Measurements from ENCODE around the gene FOXQ1. TPM values are rescaled to one million over a fixed set of nuclear protein-coding genes. Genes with fewer than 3 reads are reported as not detected.

Gene FOXQ1
- total RNA-seq, 2 donors from 2014 or later: 20.3 to 38.6 TPM

- WGBS: 70% methylated on average over 11 of the region's 11 CpGs
- intact Hi-C loops (cut with DNase I): no loop called here
- Histone ChIP-seq H3K4me3 (no peak overlapping the region), H3K36me3 (no peaks in the 10 kb centered on the region), H3K27ac (no peak overlapping the region), H3K4me1 (replicated peaks) (no peaks in the 10 kb centered on the region), H3K27me3 (replicated peaks; ENCODE audit: insufficient read depth) (no peaks in the 10 kb centered on the region), H3K9me3 (no peaks in the 10 kb centered on the region)
- DNase-seq (ENCODE audit: low spot score): no peak
- TF ChIP-seq POLR2A (IDR thresholded peaks at IDR 0.05) (no peak), CTCF (IDR thresholded peaks at IDR 0.05) (no peak), POLR2AphosphoS5 (IDR thresholded peaks at IDR 0.05) (no peak)
These were observed 40.7 kb upstream of the FOXQ1 start for GRCh38 chr6:1271071-1271763.

- H3K36me3 ChIP-seq: no peaks in the 10 kb centered on the region
- H3K9me3 ChIP-seq: no peaks in the 10 kb centered on the region
- no peaks in the 10 kb centered on the region for H3K27me3 ChIP-seq (replicated peaks; ENCODE audit: insufficient read depth)
- TF ChIP-seq POLR2AphosphoS5 (IDR thresholded peaks at IDR 0.05): peak; percentile 30
- TF ChIP-seq POLR2A (IDR thresholded peaks at IDR 0.05): no peak
- no peak for TF ChIP-seq CTCF (IDR thresholded peaks at IDR 0.05)
- intact Hi-C loops (cut with DNase I): no loop called here
- 60% methylated on average over 5 of the region's 5 CpGs for WGBS
- no peak overlapping the region for H3K4me3 ChIP-seq
- no peak overlapping the region for H3K27ac ChIP-seq
- no peaks in the 10 kb centered on the region for H3K4me1 ChIP-seq (replicated peaks)
- DNase-seq (ENCODE audit: low spot score): no peak
These were observed 33.7 kb upstream of the FOXQ1 start for GRCh38 chr6:1278061-1278720.

- WGBS: 93% methylated on average over 4 of the region's 4 CpGs
- DNase-seq (ENCODE audit: low spot score): no peak
These were observed 32.8 kb upstream of the FOXQ1 start for GRCh38 chr6:1279065-1279464.

GRCh38 chr6:1280666-1281300 lies 31.1 kb upstream of the FOXQ1 start:
- TF ChIP-seq POLR2A (IDR thresholded peaks at IDR 0.05): no peak
- TF ChIP-seq POLR2AphosphoS5 (IDR thresholded peaks at IDR 0.05): no peak
- TF ChIP-seq CTCF (IDR thresholded peaks at IDR 0.05): no peak
- Histone ChIP-seq H3K4me1 (replicated peaks) (no peaks in the 10 kb centered on the region), H3K36me3 (no peaks in the 10 kb centered on the region), H3K27ac (no peak overlapping the region), H3K27me3 (replicated peaks; ENCODE audit: insufficient read depth) (no peaks in the 10 kb centered on the region), H3K9me3 (no peaks in the 10 kb centered on the region), H3K4me3 (no peak overlapping the region)
- intact Hi-C loops (cut with DNase I): no loop called here
- WGBS: 84% methylated on average over 8 of the region's 8 CpGs
- no peak for DNase-seq (ENCODE audit: low spot score)

More at GRCh38 chr6:1279065-1279464, 32.8 kb upstream of the FOXQ1 start:
- H3K36me3 ChIP-seq: no peaks in the 10 kb centered on the region
- no peak for TF ChIP-seq POLR2A (IDR thresholded peaks at IDR 0.05)
- TF ChIP-seq POLR2AphosphoS5 (IDR thresholded peaks at IDR 0.05): no peak
- no peak for TF ChIP-seq CTCF (IDR thresholded peaks at IDR 0.05)
- intact Hi-C loops (cut with DNase I): no loop called here
- H3K4me3 ChIP-seq: no peak overlapping the region
- H3K4me1 ChIP-seq (replicated peaks): no peaks in the 10 kb centered on the region
- no peak overlapping the region for H3K27ac ChIP-seq
- H3K9me3 ChIP-seq: no peaks in the 10 kb centered on the region
- H3K27me3 ChIP-seq (replicated peaks; ENCODE audit: insufficient read depth): no peaks in the 10 kb centered on the region

Data from prostate gland (tissue), 2 donors.